Measurements from ENCODE around the gene SLC35E4. TPM values are rescaled to one million over a fixed set of nuclear protein-coding genes. Genes with fewer than 3 reads are reported as not detected.

SLC35E4 gene
- total and polyA plus RNA-seq, 2 donors (not counting 1 experiment from before 2014, with no cell fraction given) = 0.39 to 3.4 TPM

DNA sequence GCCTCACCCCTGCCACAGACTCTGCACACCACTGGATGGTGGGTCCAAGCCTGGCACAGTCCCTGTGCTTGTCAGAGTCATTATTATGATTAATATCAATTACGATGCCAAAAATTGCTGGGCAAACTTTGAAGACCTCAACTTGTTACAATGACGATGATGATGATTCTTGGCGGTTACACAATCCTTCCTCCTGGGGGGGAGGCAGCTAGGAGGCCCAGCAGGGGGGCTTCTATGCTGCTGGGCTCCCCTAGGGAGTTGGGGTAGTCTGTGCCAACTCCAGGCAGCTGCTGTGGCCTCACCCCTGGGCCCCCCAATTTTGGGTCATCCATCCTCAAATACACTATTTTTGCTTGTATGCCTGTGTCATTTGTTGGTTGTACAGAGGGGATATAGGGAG, 12.0 kb downstream of the SLC35E4 start:
- Mint-ChIP-seq H3K27me3 (no peaks in the 10 kb centered on the region), H3K27ac (no peak overlapping the region), H3K9me3 (ENCODE audit: insufficient read depth) (no peaks in the 10 kb centered on the region), H3K4me3 (no peak overlapping the region), H3K4me1 (peaks cover 9% of the 10 kb centered on the region)
- no peaks in the 10 kb centered on the region for H3K36me3 ChIP-seq (replicated peaks in 1 of 2; ENCODE audit: control extremely low read depth in 1 of 2, control insufficient read depth in 1 of 2, extremely low read depth in 1 of 2, insufficient read depth in 2 of 2, low read length in 1 of 2)
- DNase-seq (no peak), ATAC-seq (ENCODE audit: low read depth) (no peak)
- 100% methylated on average over 2 of the region's 3 CpGs for whole genome bisulfite sequencing (ENCODE audit: insufficient coverage)
- peaks cover 0 to 7% of the 10 kb centered on the region in 2 donors for H3K4me1 ChIP-seq (ENCODE audit: control insufficient read depth in 2 of 2, insufficient read depth in 2 of 2, low read length in 2 of 2)
- H4K20me1 ChIP-seq (ENCODE audit: control insufficient read depth, insufficient read depth, low read length, poor library complexity, severe bottlenecking) = no peaks in the 10 kb centered on the region
- no peak overlapping the region for H3K27ac ChIP-seq (ENCODE audit: low read length in 2 of 2)
- H3K4me2 ChIP-seq (replicated peaks; ENCODE audit: low read depth, low read length, poor library complexity, severe bottlenecking) = no peak overlapping the region
- H3K79me2 ChIP-seq (ENCODE audit: control insufficient read depth, insufficient read depth, low read length) = no peaks in the 10 kb centered on the region
- H3K9ac ChIP-seq (ENCODE audit: low read length) = no peak overlapping the region
- TF ChIP-seq EZH2 (IDR thresholded peaks at IDR 0.05; ENCODE audit: borderline replicate concordance, insufficient read depth, low read depth, low read length, poor library complexity, severe bottlenecking) = no peak
- TF ChIP-seq, protein P1, sequence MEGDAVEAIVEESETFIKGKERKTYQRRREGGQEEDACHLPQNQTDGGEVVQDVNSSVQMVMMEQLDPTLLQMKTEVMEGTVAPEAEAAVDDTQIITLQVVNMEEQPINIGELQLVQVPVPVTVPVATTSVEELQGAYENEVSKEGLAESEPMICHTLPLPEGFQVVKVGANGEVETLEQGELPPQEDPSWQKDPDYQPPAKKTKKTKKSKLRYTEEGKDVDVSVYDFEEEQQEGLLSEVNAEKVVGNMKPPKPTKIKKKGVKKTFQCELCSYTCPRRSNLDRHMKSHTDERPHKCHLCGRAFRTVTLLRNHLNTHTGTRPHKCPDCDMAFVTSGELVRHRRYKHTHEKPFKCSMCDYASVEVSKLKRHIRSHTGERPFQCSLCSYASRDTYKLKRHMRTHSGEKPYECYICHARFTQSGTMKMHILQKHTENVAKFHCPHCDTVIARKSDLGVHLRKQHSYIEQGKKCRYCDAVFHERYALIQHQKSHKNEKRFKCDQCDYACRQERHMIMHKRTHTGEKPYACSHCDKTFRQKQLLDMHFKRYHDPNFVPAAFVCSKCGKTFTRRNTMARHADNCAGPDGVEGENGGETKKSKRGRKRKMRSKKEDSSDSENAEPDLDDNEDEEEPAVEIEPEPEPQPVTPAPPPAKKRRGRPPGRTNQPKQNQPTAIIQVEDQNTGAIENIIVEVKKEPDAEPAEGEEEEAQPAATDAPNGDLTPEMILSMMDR (IDR thresholded peaks at IDR 0.05) = no peak
- no peaks in the 10 kb centered on the region for H3K27me3 ChIP-seq (replicated peaks in 1 of 4; ENCODE audit: control extremely low read depth in 1 of 4, control insufficient read depth in 3 of 4, insufficient read depth in 4 of 4, low read length in 3 of 4)
- no peak overlapping the region for H2AFZ ChIP-seq (ENCODE audit: insufficient read depth, low read depth, low read length, poor library complexity, severe bottlenecking)
- H3K9me3 ChIP-seq (ENCODE audit: control extremely low read depth in 1 of 3, control insufficient read depth in 2 of 3, insufficient read depth in 1 of 3, low read length in 2 of 3) = no peaks in the 10 kb centered on the region
- intact Hi-C loops (cut with micrococcal nuclease) = no loop called here
- ChIA-PET CTCF (interaction anchor here (3.9 kb wide), 1 partner anchor 12 kb away, joined by 20 read pairs; the partner anchor contains the start of gene SLC35E4), POLR2A (no interaction called here)
- no peak overlapping the region for H3K4me3 ChIP-seq (ENCODE audit: control extremely low read depth in 1 of 5, extremely low read depth in 1 of 5, insufficient read depth in 1 of 5, low read depth in 2 of 5, low read length in 4 of 5)

DNA sequence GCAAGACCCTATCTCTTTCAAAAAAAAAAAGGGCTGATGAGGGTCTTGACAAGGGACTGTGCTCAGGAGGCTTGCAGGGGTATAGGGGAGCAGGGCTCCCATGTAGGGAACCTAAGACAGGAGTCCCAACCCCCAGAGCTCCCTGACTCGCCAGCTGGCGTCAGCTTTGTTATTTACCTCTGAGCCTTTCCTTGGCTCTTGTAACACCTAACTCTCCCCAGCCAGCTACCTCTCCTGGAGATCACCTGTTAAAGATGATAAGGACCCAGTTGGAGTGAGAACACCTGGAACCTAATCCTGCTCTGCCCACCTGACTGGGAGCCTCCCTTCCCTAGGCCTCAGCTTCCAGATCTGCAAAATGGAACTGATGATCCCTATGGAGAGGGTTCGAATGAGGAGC, 13.2 kb downstream of the SLC35E4 start:
- WGBS (ENCODE audit: insufficient coverage) = no CpG with 5 or more reads among the region's 3 CpGs
- intact Hi-C loops (cut with micrococcal nuclease) = loop anchor here (1.0 kb wide), 1 partner anchor 14 kb away; the partner anchor contains the start of gene SLC35E4
- no peak overlapping the region for H3K27ac ChIP-seq (ENCODE audit: low read length in 2 of 2)
- Mint-ChIP-seq H3K4me1 (peaks cover 9% of the 10 kb centered on the region), H3K9me3 (ENCODE audit: insufficient read depth) (no peaks in the 10 kb centered on the region), H3K27me3 (no peaks in the 10 kb centered on the region), H3K4me3 (no peak overlapping the region), H3K27ac (no peak overlapping the region)
- H3K79me2 ChIP-seq (ENCODE audit: control insufficient read depth, insufficient read depth, low read length) = no peaks in the 10 kb centered on the region
- H3K4me3 ChIP-seq (ENCODE audit: control extremely low read depth in 1 of 5, extremely low read depth in 1 of 5, insufficient read depth in 1 of 5, low read depth in 2 of 5, low read length in 4 of 5) = no peak overlapping the region
- H3K9me3 ChIP-seq (ENCODE audit: control extremely low read depth in 1 of 3, control insufficient read depth in 2 of 3, insufficient read depth in 1 of 3, low read length in 2 of 3) = no peaks in the 10 kb centered on the region
- TF ChIP-seq, protein P1 (IDR thresholded peaks at IDR 0.05) = no peak
- no peak for TF ChIP-seq EZH2 (IDR thresholded peaks at IDR 0.05; ENCODE audit: borderline replicate concordance, insufficient read depth, low read depth, low read length, poor library complexity, severe bottlenecking)
- POLR2A ChIA-PET = interaction anchor here (0.6 kb wide), 1 partner anchor 273 kb away, joined by 3 read pairs; no protein-coding TSS in a partner anchor
- no peak for DNase-seq
- CTCF ChIA-PET = interaction anchor here (1.7 to 3.9 kb wide), 2 partner anchors 14 to 16 kb away, joined by 6 to 20 read pairs; partner anchors contain the start of gene SLC35E4
- H3K9ac ChIP-seq (ENCODE audit: low read length) = no peak overlapping the region
- no peaks in the 10 kb centered on the region for H3K36me3 ChIP-seq (replicated peaks in 1 of 2; ENCODE audit: control extremely low read depth in 1 of 2, control insufficient read depth in 1 of 2, extremely low read depth in 1 of 2, insufficient read depth in 2 of 2, low read length in 1 of 2)
- H3K4me1 ChIP-seq (ENCODE audit: control insufficient read depth in 2 of 2, insufficient read depth in 2 of 2, low read length in 2 of 2) = peaks cover 0 to 7% of the 10 kb centered on the region in 2 donors
- no peaks in the 10 kb centered on the region for H4K20me1 ChIP-seq (ENCODE audit: control insufficient read depth, insufficient read depth, low read length, poor library complexity, severe bottlenecking)
- no peak for ATAC-seq (ENCODE audit: low read depth)
- H2AFZ ChIP-seq (ENCODE audit: insufficient read depth, low read depth, low read length, poor library complexity, severe bottlenecking) = no peak overlapping the region
- H3K4me2 ChIP-seq (replicated peaks; ENCODE audit: low read depth, low read length, poor library complexity, severe bottlenecking) = no peak overlapping the region
- no peaks in the 10 kb centered on the region for H3K27me3 ChIP-seq (replicated peaks in 1 of 4; ENCODE audit: control extremely low read depth in 1 of 4, control insufficient read depth in 3 of 4, insufficient read depth in 4 of 4, low read length in 3 of 4)
